Neutrophil (primary cell): Measurements from ENCODE around the gene RASIP1.
"Not testable (repeated sequence)": the region's sequence is repeated elsewhere in the genome, so short reads cannot be mapped to it uniquely, and the experiment has no call there.

ENCODE experiments used
- H3K27ac ChIP-seq: fragments of 200-600 bp; sonication (generic); 2 replicates; pipeline ENCODE4 v1.5.1; 2016; ENCODE audit warnings: mild to moderate bottlenecking, moderate library complexity
- H3K27me3 ChIP-seq: fragments of 200-600 bp; sonication (generic); 2 replicates; pipeline ENCODE4 v1.6.0; 2016; ENCODE audit warnings: mild to moderate bottlenecking
- H3K36me3 ChIP-seq: fragments of 200-600 bp; sonication (generic); 2 replicates; pipeline ENCODE4 v1.5.1; 2017
- H3K4me1 ChIP-seq, 2 experiments: fragments of 200-600 bp in 1 of 2; sonication (generic) in 1 of 2; 1 replicate in 1 of 2; 2 replicates in 1 of 2; pipeline versions ENCODE4 v1.5.1 to v1.6.1; 2013 to 2016; ENCODE audit warnings: low read depth in 1 of 2, low read length in 1 of 2, mild to moderate bottlenecking in 1 of 2, moderate library complexity in 1 of 2; ENCODE audit not compliant: control insufficient read depth in 1 of 2, insufficient read depth in 1 of 2
- H3K4me3 ChIP-seq, 2 experiments: fragments of 200-600 bp in 1 of 2; sonication (generic) in 1 of 2; 1 replicate in 1 of 2; 2 replicates in 1 of 2; pipeline ENCODE4 v1.5.1; 2013 to 2016; ENCODE audit warnings: low read depth in 1 of 2, low read length in 1 of 2, mild to moderate bottlenecking in 1 of 2, moderate library complexity in 1 of 2
- H3K9me3 ChIP-seq: fragments of 200-600 bp; sonication (generic); 2 replicates; pipeline ENCODE4 v1.5.1; 2016
- TF ChIP-seq, protein P1 (sequence below): fragments of 200-600 bp; sonication (generic); IDR thresholded peaks from 2 replicates; pipeline ENCODE4 v1.5.1; 2016; ENCODE audit warnings: antibody characterized with exemption

Gene RASIP1

DNA sequence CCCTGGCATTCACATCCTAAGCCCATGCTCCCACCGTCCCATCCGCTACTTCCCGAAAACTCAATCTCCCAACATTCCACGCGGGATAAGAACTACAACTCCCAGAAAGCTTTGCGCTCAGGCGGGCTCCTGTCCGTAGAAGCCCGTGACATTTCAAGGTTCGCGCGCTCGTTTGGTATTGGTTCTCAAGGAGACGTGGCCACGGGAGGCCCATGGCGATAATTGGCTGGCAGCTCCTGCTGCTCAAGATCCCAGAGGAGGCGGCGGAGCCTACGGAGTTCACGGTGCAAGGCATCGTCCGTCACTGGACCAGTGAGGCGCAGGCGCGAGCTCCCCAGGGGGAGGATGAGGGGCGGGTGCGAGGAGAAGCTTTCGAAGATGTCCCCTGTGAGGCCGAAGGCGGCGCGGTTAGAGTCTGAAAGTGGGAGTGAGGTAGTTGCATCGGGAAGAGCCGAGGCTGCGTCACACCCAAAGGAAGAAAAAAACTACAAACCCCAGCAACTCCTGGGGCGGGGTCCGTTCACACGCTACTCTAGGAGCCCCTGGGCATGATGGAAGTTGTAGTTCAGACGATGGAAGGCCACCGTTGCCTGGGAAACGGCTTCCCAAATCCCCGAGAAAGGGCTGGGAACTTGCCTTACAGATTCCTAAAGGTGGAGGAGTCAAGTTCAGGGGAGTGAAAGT lies 19.7 kb downstream of the RASIP1 start:
- Histone ChIP-seq H3K27me3 (no peaks in the 10 kb centered on the region), H3K36me3 (no peaks in the 10 kb centered on the region), H3K4me1 (peaks cover 13 to 17% of the 10 kb centered on the region in 2 experiments), H3K4me3 (peak overlapping the region; percentile 56 to 61), H3K27ac (no peak overlapping the region), H3K9me3 (no peaks in the 10 kb centered on the region)
- TF ChIP-seq, protein P1, sequence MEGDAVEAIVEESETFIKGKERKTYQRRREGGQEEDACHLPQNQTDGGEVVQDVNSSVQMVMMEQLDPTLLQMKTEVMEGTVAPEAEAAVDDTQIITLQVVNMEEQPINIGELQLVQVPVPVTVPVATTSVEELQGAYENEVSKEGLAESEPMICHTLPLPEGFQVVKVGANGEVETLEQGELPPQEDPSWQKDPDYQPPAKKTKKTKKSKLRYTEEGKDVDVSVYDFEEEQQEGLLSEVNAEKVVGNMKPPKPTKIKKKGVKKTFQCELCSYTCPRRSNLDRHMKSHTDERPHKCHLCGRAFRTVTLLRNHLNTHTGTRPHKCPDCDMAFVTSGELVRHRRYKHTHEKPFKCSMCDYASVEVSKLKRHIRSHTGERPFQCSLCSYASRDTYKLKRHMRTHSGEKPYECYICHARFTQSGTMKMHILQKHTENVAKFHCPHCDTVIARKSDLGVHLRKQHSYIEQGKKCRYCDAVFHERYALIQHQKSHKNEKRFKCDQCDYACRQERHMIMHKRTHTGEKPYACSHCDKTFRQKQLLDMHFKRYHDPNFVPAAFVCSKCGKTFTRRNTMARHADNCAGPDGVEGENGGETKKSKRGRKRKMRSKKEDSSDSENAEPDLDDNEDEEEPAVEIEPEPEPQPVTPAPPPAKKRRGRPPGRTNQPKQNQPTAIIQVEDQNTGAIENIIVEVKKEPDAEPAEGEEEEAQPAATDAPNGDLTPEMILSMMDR = no peak

DNA sequence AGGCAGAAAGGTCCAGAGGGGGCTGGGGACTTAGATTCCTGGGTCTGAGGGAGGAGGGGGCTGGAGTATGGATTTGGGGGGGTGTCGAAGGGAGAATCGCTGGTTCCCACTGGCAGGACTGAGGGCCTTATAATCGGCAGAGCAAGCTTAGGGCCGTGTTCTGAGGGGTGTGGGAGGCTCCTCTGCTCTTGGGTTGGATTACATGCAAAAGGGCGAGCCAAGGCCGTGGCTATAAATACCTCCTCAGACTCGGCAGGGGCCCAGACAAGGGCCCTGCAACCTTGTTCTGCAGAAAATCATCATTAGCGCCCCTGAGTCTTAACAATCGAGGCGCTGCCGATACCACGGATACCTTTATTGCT lies 20.2 kb downstream of the RASIP1 start:
- Histone ChIP-seq H3K27me3 (no peaks in the 10 kb centered on the region), H3K36me3 (no peaks in the 10 kb centered on the region), H3K4me1 (peaks cover 8 to 11% of the 10 kb centered on the region in 2 experiments), H3K9me3 (no peaks in the 10 kb centered on the region), H3K27ac (no peak overlapping the region), H3K4me3 (peak overlapping the region in 1 of 2 experiments; percentile 61)
- TF ChIP-seq, protein P1 = no peak

DNA sequence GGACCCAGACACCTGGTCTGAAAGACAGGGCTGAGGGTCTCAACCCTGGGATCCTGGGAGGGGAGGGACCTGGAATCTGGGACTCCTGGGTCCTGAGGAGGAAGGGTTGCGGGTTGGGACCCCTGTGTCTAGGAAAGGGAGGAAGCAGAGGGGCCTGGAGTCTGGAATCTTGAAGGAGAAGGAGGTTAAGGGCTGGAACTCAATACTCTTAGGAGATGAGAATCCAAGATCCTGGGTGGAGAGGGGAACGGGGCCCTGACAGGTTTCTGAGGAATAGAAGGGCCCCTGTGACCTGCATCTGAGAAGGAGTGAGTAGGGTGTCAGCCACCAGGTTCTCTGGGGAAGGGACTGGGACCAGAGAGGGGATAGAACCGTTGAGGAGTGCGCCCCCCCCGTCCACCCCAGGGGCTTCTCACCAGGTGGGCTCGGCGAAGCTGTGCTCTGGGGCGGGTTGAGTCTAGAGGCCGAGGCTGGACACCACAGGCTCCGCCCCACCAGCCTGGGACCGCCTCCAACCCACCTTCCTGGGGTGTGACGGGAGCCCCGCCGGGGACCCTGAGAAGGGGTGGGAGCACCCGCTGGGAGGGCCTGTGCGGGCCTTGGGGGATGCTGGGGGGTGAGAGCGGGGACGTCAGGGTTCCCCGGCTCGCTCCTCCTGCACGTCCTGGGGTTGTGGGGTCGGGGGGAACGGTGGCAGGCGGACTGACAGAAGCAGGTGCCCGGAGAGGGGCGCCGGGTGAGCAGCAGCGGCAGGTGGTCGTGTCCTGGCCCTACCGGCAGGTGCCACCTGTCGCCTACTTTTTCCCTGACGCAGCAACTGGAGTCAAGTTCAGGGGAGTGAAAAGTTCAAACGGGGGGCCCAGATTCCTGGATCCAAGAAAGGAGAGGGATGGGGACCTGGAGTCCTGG lies 20.9 kb downstream of the RASIP1 start, which contains the start of gene MAMSTR:
MAMSTR (minus strand) TSS at position 463 of the 909 bp plus-strand sequence. CDS start 694 bp downstream, outside the sequence.
- no peaks in the 10 kb centered on the region for H3K27me3 ChIP-seq
- TF ChIP-seq, protein P1 = no peak
- peaks cover 7 to 8% of the 10 kb centered on the region in 2 experiments for H3K4me1 ChIP-seq
- no peak within 1 kb of the TSS for H3K27ac ChIP-seq
- no peaks in the 10 kb centered on the region for H3K9me3 ChIP-seq
- H3K4me3 ChIP-seq = peak within 1 kb of the TSS; percentile 56 to 61
- no peaks in the 10 kb centered on the region for H3K36me3 ChIP-seq

DNA sequence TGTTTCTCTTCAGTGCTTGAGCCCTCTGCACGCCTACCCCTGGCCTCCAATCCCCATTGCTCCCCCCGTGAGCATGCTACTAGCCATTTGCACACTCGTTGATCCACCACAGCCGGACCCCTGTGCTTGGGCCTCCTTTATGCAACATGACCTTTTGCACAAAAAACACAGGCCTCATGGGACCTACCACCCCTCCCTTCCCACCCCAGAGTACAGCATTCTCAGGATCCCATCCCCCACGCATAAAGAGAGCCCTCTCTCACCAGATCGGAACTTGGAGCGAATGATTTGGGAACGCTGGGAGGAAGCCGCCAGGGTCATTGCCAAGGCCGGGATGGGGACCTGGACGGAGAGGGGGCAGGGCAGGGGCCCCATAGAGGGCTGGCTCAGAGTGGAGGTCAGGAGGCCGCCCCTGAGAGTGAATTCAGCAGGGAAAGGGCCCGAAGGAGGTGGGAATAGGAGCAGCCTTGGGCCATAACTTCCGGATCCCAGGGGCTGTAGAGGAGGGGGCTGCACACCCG lies 21.6 kb downstream of the RASIP1 start:
- Histone ChIP-seq H3K4me3 (no peak overlapping the region), H3K27ac (no peak overlapping the region), H3K36me3 (no peaks in the 10 kb centered on the region), H3K27me3 (peaks cover 5% of the 10 kb centered on the region), H3K4me1 (peaks cover 11 to 15% of the 10 kb centered on the region in 2 experiments), H3K9me3 (no peaks in the 10 kb centered on the region)
- TF ChIP-seq, protein P1 = no peak

DNA sequence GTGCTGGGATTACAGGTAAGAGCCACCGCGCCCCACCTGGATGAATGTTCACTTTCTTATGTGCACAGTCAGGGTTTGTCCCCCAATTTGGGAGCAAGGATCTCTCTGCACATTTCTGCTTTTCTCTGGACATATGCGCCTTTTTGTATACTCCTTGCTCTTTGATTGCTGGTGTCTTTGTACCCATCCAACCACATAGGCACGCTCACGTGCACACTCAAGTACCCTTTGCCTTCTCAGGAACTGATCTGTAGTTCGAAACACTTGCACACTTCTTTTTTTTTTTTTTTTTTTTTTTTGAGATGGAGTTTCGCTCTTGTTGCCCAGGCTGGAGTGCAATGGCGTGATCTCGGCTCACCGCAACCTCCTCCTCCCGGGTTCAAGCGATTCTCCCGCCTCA lies 22.3 kb downstream of the RASIP1 start:
- not testable (repeated sequence) for H3K4me3 ChIP-seq, H3K27ac ChIP-seq, H3K9me3 ChIP-seq, H3K36me3 ChIP-seq
- peaks cover 15 to 20% of the 10 kb centered on the region in 2 experiments for H3K4me1 ChIP-seq
- H3K27me3 ChIP-seq = peaks cover 12% of the 10 kb centered on the region
